ENCODE results near the gene ITGA8.

DNA sequence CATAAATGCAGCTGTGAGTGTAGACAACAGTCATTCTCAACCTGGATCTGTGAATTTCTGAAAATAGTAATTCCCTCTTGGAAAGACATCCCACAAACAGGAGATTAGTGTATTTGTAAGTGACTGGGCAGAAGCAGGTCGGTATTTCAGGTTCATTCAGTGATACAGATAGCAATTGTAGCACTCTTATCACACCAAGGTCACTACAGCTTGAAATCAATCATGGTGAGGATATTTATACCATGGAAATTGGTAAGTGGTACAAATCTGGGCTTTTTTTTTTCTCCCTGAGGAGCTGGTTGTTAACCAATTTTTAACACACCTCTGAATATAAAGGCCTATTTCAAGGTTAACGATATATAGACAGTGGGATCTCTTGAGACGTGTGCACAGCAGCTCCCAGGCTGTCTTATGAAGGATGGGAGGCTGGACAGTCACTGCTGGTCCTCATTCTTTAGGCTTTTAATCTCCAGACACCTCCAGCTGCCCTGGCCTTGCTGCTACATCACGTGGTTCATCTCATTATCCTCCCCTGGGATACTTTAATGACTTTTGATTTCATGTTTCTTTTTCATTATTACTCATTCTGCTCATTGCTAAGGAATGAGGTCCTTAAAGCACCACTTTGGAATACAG lies 87.1 kb downstream of the ITGA8 start:
- TF ChIP-seq, protein P1, sequence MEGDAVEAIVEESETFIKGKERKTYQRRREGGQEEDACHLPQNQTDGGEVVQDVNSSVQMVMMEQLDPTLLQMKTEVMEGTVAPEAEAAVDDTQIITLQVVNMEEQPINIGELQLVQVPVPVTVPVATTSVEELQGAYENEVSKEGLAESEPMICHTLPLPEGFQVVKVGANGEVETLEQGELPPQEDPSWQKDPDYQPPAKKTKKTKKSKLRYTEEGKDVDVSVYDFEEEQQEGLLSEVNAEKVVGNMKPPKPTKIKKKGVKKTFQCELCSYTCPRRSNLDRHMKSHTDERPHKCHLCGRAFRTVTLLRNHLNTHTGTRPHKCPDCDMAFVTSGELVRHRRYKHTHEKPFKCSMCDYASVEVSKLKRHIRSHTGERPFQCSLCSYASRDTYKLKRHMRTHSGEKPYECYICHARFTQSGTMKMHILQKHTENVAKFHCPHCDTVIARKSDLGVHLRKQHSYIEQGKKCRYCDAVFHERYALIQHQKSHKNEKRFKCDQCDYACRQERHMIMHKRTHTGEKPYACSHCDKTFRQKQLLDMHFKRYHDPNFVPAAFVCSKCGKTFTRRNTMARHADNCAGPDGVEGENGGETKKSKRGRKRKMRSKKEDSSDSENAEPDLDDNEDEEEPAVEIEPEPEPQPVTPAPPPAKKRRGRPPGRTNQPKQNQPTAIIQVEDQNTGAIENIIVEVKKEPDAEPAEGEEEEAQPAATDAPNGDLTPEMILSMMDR (IDR thresholded peaks at IDR 0.05; ENCODE audit: low read length) = no peak
- TF ChIP-seq EZH2 (IDR thresholded peaks at IDR 0.05; ENCODE audit: borderline replicate concordance, low read length) = no peak

Data from OCI-LY1 (cell line).